GM10266 (cell line): ENCODE measurements around the gene SLX4IP.

Experiments used
- DNase-seq: peaks from one replicate; pipeline ENCODE4 v3.0.0; 2012; ENCODE audit errors: extremely low spot score
- TF ChIP-seq, protein P1 (sequence below): IDR thresholded peaks from 2 replicates; pipeline ENCODE4 v1.5.1; 2012; ENCODE audit warnings: mild to moderate bottlenecking, low read depth; ENCODE audit not compliant: control insufficient read depth, insufficient read depth; ENCODE audit errors: missing control alignments

Gene SLX4IP

DNA sequence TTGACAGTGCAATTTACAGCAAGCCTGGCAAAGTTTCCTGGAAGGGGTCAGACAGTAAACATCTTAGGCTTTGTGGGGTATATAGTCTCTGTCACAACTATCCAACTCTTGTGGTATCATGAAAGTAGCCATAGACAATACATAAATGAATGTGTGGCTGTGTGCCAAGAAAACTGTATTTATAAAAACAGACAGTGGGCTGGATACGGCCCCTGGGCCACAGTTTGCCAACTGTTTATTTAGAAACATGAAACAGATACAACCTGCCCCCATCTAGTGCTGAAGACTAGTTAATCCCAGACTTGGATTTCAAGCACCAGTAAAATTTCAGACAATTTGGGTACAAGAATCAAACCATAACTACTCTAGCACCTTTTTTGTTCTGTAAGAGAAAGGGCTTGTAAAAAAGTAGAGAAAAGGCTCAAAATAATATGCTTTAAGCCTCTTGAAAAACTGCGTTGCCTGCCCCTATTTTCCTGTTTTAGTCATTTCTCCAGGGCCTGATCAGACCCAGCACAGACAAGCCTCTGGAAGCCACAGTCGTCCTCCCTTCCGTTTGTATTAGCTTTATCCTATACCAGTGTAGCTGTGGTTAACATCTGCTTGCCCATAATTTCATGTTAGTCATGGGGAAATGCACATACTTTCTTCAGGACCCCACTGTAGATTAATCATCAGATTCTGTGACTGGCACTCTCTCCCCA is 207.9 kb downstream of the SLX4IP start:
- no peak for DNase-seq
- TF ChIP-seq, protein P1, sequence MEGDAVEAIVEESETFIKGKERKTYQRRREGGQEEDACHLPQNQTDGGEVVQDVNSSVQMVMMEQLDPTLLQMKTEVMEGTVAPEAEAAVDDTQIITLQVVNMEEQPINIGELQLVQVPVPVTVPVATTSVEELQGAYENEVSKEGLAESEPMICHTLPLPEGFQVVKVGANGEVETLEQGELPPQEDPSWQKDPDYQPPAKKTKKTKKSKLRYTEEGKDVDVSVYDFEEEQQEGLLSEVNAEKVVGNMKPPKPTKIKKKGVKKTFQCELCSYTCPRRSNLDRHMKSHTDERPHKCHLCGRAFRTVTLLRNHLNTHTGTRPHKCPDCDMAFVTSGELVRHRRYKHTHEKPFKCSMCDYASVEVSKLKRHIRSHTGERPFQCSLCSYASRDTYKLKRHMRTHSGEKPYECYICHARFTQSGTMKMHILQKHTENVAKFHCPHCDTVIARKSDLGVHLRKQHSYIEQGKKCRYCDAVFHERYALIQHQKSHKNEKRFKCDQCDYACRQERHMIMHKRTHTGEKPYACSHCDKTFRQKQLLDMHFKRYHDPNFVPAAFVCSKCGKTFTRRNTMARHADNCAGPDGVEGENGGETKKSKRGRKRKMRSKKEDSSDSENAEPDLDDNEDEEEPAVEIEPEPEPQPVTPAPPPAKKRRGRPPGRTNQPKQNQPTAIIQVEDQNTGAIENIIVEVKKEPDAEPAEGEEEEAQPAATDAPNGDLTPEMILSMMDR = no peak

DNA sequence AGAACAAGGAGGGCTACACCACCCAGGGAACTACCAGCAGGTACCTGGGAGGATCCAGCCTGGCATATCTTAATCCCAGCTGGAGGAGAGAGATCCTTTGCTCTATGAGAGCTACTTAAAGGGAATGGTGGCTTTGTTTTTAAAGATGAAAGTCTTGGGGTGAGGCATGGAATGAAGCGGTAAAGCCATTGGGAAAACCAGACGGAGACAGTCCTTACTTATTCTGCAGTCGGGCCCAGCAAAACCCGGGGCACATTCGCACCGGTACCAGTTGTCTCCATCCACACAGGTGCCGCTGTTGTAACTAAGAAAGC is 208.4 kb downstream of the SLX4IP start:
- TF ChIP-seq, protein P1 = no peak
- no peak for DNase-seq

DNA sequence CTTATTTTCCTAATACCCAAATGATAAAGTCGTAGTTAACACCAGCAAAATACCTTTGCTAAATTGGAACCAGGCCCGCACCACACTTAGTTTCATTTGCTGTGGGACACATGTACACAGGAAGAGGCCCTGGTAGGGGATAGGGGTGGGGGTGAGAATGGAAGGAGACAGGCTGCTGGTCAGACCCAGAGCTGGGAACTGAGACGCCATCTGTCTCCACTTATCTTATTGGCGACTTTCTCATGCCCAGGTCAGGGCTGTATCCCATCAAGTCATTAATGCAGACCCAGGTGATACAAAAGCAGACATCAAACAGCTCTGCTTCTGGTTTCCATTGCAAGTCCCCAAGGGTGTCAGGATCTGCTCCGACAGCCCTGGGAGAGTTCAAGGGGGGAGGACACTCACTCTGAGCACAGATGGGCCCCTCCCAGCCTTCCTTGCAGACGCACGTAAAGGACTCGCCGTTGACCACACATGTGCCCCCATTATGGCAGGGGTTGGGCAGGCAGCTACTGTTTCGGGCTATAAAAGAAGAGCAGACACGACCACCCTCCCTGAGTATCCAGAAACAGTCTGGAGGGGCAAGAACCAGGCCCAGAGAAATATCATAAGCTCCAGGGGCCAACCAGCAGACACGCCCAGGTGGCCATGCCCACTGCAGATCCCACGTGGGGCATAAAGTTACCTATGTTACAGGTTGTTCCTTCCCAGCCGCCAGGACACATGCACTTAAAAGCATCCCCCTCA is 209.5 kb downstream of the SLX4IP start:
- TF ChIP-seq, protein P1 = no peak
- no peak for DNase-seq

DNA sequence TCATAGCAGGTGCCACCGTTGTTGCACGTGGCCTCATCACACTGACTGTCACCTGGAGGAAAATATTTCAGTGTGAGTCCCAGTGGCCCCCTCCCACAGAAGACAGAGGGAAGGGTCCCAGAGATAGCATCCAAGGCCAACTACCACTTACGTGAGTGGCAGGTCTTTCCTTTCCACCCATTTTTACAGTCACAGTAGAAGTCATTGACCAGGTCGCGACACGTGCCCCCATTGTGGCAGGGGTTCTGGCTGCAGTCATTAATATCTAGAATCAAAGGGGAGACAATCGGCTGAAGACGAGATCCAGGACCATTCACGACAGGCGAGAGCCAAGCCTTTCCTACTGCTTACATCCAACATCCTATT is 210.1 kb downstream of the SLX4IP start:
- DNase-seq = no peak
- TF ChIP-seq, protein P1 = no peak

DNA sequence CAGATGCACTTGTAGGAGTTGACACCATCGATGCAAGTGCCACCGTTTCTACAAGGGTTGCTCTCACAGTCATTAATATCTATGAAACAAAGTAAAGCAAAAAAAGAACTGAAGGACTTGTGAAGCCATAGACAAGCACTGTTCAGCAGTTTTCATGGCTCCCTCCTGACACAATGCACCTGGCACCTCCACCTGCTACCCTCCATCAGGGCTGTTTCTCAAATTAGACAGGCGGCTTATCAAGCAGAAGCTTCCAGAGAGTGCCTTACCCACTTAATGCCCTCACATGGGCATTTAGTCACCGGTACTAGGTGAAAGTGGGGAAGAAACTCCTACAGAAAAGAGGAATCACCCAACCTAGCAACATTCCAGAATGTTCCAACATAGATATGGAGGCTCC is 210.9 kb downstream of the SLX4IP start:
- no peak for DNase-seq
- TF ChIP-seq, protein P1 = no peak

DNA sequence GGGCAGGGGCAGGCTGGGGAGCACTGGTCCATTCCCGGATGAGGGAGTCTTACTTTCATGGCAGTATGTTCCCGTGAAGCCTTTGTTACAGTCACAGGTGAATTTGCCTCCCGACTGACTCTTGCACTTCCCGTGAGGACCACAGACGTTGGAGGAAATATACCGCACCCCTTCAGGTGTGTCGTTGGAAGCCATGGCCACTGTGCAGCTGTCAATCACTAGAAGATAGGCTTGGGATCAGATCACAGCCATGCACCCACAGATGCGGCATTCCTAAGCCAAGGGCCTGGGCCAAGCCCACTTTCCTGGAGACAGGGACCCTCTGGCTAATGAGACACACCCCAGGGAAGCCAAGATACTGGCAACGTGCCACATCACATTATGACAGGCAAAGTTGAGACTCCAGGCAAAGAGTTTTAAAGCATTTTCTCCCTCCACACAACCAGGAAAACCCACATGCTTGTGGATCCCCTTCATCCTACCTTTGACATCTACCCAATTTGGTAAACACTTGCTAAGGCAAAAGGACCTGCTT is 211.8 kb downstream of the SLX4IP start:
- TF ChIP-seq, protein P1 = no peak

DNA sequence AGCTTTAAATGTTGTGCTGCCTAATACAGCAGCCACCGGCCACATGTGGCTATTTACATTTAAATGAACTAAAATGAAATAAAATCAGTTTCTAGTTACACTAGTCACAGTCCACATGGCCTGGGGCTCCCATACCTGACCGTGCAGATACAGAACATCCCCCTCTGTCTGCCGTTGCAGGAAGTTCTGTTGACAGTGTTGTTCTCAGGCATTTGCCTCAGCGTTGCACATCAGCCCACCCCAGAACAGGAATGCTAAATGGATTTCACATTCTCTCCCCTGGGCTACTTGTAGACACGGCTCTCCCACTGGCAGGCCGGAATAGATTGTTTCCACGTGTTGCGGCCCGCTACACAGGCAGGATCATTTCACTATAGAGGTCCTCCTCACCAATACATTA is 212.4 kb downstream of the SLX4IP start:
- no peak for DNase-seq
- TF ChIP-seq, protein P1 = no peak

More for the DNA sequence above, 211.8 kb downstream of the SLX4IP start:
- DNase-seq = no peak
